HL-60 (cell line): ENCODE data around the gene GDA.

Source experiments
- DNase-seq, 2 experiments: peaks; one replicate each; pipeline ENCODE4 v3.0.0-alpha.2; 2010 to 2020; ENCODE audit warnings: low read depth in 1 of 2, low spot score in 1 of 2
- H3K27ac ChIP-seq: fragments of 250-450 bp; sonication (Bioruptor Pico); replicated peaks from 2 replicates; pipeline ENCODE4 v1.5.1; 2020; ENCODE audit warnings: mild to moderate bottlenecking, moderate library complexity
- H3K27me3 ChIP-seq: fragments of 250-450 bp; sonication (Bioruptor Pico); 2 replicates; pipeline ENCODE4 v1.5.1; 2021; ENCODE audit warnings: mild to moderate bottlenecking, moderate library complexity; ENCODE audit not compliant: insufficient read depth, poor library complexity, severe bottlenecking
- H3K4me3 ChIP-seq: replicated peaks from 2 replicates; pipeline ENCODE4 v1.5.1; 2011; ENCODE audit warnings: mild to moderate bottlenecking, control low read depth, low read length; ENCODE audit not compliant: insufficient read depth
- GABPA ChIP-seq: IDR thresholded peaks from 2 replicates; pipeline ENCODE4 v1.6.1; 2012; ENCODE audit warnings: low read depth
- POLR2AphosphoS5 ChIP-seq: IDR thresholded peaks from 2 replicates; pipeline ENCODE4 v1.6.1; 2012; ENCODE audit warnings: low read depth
- SPI1 ChIP-seq: IDR thresholded peaks from 2 replicates; pipeline ENCODE4 v1.6.1; 2012; ENCODE audit warnings: low read depth, mild to moderate bottlenecking, borderline replicate concordance
- TF ChIP-seq, protein P1 (sequence below): IDR thresholded peaks from one replicate; pipeline ENCODE4 v1.5.1; 2011; ENCODE audit warnings: low read length, control low read depth, inconsistent platforms; ENCODE audit not compliant: insufficient read depth
- TF ChIP-seq, protein P2 (sequence below): IDR thresholded peaks from 2 replicates; pipeline ENCODE4 v1.6.1; 2012; ENCODE audit warnings: low read depth; ENCODE audit not compliant: insufficient replicate concordance

GDA gene

DNA sequence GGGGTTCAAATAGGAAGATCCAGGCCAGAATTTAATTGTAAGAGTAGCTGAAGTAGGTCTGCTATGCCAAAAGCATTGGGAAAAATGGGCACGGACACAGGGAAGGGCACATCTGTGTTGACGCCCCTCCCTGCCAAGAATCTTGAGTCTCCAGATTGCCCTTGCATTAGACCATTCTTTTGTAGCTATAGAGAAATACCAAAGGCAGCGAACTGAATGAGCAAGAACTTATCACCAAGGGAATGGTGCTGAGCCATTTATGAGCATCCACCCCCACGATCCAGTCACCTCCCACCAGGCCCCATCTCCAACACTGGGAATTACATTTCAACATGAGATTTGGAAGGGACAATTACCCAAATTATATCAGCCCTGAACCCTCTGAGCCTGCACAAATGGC lies 18.0 kb upstream of the GDA start:
- no peak for TF ChIP-seq POLR2AphosphoS5
- no peak for TF ChIP-seq SPI1
- TF ChIP-seq, protein P1, sequence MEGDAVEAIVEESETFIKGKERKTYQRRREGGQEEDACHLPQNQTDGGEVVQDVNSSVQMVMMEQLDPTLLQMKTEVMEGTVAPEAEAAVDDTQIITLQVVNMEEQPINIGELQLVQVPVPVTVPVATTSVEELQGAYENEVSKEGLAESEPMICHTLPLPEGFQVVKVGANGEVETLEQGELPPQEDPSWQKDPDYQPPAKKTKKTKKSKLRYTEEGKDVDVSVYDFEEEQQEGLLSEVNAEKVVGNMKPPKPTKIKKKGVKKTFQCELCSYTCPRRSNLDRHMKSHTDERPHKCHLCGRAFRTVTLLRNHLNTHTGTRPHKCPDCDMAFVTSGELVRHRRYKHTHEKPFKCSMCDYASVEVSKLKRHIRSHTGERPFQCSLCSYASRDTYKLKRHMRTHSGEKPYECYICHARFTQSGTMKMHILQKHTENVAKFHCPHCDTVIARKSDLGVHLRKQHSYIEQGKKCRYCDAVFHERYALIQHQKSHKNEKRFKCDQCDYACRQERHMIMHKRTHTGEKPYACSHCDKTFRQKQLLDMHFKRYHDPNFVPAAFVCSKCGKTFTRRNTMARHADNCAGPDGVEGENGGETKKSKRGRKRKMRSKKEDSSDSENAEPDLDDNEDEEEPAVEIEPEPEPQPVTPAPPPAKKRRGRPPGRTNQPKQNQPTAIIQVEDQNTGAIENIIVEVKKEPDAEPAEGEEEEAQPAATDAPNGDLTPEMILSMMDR: no peak
- TF ChIP-seq, protein P2, sequence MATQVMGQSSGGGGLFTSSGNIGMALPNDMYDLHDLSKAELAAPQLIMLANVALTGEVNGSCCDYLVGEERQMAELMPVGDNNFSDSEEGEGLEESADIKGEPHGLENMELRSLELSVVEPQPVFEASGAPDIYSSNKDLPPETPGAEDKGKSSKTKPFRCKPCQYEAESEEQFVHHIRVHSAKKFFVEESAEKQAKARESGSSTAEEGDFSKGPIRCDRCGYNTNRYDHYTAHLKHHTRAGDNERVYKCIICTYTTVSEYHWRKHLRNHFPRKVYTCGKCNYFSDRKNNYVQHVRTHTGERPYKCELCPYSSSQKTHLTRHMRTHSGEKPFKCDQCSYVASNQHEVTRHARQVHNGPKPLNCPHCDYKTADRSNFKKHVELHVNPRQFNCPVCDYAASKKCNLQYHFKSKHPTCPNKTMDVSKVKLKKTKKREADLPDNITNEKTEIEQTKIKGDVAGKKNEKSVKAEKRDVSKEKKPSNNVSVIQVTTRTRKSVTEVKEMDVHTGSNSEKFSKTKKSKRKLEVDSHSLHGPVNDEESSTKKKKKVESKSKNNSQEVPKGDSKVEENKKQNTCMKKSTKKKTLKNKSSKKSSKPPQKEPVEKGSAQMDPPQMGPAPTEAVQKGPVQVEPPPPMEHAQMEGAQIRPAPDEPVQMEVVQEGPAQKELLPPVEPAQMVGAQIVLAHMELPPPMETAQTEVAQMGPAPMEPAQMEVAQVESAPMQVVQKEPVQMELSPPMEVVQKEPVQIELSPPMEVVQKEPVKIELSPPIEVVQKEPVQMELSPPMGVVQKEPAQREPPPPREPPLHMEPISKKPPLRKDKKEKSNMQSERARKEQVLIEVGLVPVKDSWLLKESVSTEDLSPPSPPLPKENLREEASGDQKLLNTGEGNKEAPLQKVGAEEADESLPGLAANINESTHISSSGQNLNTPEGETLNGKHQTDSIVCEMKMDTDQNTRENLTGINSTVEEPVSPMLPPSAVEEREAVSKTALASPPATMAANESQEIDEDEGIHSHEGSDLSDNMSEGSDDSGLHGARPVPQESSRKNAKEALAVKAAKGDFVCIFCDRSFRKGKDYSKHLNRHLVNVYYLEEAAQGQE: no peak
- no peak for TF ChIP-seq GABPA
- Histone ChIP-seq H3K27ac (no peak overlapping the region), H3K4me3 (no peak overlapping the region), H3K27me3 (no peaks in the 10 kb centered on the region)
- no peak for DNase-seq

DNA sequence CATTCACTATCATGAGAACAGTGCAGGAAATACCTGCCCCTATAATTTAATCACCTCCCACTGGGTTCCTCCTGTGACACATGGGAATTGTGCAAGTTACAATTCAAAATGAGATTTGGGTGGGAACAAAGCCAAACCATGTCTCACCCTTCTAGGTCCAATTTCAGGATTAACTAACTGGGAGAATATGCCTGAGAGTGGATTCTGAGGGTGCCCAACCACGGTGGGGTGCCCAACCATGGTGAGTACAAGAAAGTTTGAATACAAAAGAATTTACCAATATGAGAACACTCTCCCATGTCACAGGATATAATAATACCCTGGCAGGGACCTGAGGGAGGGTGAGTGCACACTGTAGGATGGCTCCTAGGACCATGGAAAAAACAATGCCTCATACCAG lies 17.2 kb upstream of the GDA start:
- DNase-seq: no peak
- Histone ChIP-seq H3K4me3 (no peak overlapping the region), H3K27ac (no peak overlapping the region), H3K27me3 (no peaks in the 10 kb centered on the region)
- TF ChIP-seq POLR2AphosphoS5 (no peak), GABPA (no peak), SPI1 (no peak)
- TF ChIP-seq, protein P2: no peak
- TF ChIP-seq, protein P1: no peak

DNA sequence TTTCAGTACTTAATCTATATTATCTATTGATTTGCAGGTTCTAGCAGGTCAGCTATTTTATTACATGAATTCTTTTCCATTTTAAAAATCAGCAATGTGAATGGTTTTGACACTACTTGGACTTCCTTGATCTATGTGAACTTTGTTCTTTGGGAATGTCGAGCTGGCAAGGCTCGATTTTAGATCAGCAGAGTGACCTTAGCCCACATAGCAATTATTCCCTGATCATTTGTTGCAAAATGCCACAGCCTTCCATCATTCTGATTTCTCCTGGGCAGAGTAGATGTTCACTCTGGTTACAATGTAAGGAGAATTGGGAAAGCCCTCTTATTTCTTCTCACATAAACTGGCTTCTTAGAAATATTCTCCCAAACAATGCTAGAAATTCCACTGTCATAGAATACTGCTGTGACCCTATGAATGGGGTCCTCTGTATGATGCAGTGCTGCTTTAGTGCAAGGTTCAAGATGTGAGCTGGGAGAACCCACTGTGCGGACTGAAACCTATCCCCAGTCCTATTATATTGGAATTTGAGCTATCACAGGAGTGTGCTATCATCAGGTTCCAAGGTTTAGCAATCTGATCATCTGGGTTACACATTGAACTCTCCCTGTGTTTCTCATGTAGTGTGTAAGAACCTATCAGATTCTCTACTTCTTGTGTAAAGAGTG lies 15.7 kb upstream of the GDA start:
- no peak for DNase-seq
- H3K4me3 ChIP-seq: no peak overlapping the region
- no peak overlapping the region for H3K27ac ChIP-seq
- no peaks in the 10 kb centered on the region for H3K27me3 ChIP-seq
- TF ChIP-seq, protein P2: no peak
- TF ChIP-seq POLR2AphosphoS5 (no peak), SPI1 (no peak), GABPA (no peak)
- TF ChIP-seq, protein P1: no peak
